ENCODE measurements around the gene ABHD17A.

DNA sequence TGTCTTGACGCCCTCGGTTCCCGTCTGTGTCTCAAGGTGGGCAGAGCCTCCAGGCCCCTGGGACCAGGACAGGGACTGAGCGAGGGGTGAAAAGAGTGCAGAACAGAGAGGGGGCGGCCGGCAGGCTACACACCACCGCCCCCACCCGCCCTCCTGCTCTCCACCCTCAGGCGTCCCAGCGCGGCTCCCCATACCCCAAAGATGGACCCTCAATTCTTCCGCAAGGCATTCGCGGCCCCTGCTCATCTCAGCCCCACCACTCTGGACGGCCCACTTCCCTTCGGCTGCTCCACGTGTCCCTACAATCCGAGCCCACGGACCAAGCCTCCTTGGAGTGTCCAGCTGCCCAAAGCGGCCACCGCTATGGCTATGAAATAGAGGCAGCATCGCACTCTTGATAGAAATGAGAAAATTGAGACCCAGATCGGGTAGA is 23.7 kb downstream of the ABHD17A start:
- TF ChIP-seq, protein P1, sequence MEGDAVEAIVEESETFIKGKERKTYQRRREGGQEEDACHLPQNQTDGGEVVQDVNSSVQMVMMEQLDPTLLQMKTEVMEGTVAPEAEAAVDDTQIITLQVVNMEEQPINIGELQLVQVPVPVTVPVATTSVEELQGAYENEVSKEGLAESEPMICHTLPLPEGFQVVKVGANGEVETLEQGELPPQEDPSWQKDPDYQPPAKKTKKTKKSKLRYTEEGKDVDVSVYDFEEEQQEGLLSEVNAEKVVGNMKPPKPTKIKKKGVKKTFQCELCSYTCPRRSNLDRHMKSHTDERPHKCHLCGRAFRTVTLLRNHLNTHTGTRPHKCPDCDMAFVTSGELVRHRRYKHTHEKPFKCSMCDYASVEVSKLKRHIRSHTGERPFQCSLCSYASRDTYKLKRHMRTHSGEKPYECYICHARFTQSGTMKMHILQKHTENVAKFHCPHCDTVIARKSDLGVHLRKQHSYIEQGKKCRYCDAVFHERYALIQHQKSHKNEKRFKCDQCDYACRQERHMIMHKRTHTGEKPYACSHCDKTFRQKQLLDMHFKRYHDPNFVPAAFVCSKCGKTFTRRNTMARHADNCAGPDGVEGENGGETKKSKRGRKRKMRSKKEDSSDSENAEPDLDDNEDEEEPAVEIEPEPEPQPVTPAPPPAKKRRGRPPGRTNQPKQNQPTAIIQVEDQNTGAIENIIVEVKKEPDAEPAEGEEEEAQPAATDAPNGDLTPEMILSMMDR (IDR thresholded peaks at IDR 0.05) = no peak
- no peak for TF ChIP-seq POLR2A (IDR thresholded peaks at IDR 0.05)
- TF ChIP-seq EP300 (IDR thresholded peaks at IDR 0.05) = no peak
